GM12891 (cell line): ENCODE results near the gene VASP.

Experiments
- DNase-seq: peaks from one replicate; pipeline ENCODE4 v3.0.0; 2011; ENCODE audit warnings: low spot score; ENCODE audit not compliant: insufficient read length
- FAIRE-seq: peaks from 2 replicates; lab custom pipeline; 2011; peaks lifted over from hg19 to GRCh38; lab: Jason Lieb, UNC
- PAX5 ChIP-seq: IDR thresholded peaks from 2 replicates; pipeline ENCODE4 v1.6.1; 2011; ENCODE audit warnings: low read length, moderate library complexity, mild to moderate bottlenecking; ENCODE audit not compliant: insufficient read depth, severe bottlenecking
- POLR2A ChIP-seq: IDR thresholded peaks from 2 replicates; pipeline ENCODE4 v1.6.1; 2011; ENCODE audit warnings: low read depth, low read length, control low read depth
- POLR2AphosphoS5 ChIP-seq: IDR thresholded peaks from 2 replicates; pipeline ENCODE4 v1.6.1; 2011; ENCODE audit warnings: low read depth, low read length, control low read depth
- POU2F2 ChIP-seq: IDR thresholded peaks from 2 replicates; pipeline ENCODE4 v1.6.1; 2011; ENCODE audit warnings: low read depth, mild to moderate bottlenecking, control low read depth, low read length, moderate library complexity
- SPI1 ChIP-seq: IDR thresholded peaks from 2 replicates; pipeline ENCODE4 v1.6.1; 2011; ENCODE audit warnings: low read depth, low read length, control low read depth
- TAF1 ChIP-seq: IDR thresholded peaks from 2 replicates; pipeline ENCODE4 v1.6.1; 2011; ENCODE audit warnings: low read depth, low read length, control low read depth

Gene VASP

DNA sequence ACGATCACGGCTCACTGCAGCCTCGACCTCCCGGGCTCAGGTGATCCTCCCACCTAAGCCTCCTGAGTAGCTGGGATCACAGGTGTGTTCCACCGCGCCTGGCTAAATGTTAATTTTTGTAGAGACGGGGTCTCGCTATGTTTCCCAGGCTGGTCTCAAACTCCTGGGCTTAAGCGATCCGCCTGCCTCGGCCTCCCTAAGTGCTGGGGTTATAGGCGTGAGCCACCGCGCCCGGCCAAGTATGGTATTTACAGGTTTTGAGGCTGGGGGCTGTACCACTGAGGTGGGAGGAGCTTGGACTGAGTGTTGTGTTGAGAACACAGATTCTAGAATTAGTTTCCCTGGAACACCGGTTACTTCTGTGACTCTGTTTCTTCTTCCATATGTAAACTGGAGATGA lies 9.5 kb upstream of the VASP start:
- FAIRE-seq: no peak
- DNase-seq: no peak
- TF ChIP-seq SPI1: no peak
- TF ChIP-seq TAF1: no peak
- no peak for TF ChIP-seq POLR2AphosphoS5
- TF ChIP-seq PAX5: no peak
- no peak for TF ChIP-seq POLR2A
- TF ChIP-seq POU2F2: no peak

DNA sequence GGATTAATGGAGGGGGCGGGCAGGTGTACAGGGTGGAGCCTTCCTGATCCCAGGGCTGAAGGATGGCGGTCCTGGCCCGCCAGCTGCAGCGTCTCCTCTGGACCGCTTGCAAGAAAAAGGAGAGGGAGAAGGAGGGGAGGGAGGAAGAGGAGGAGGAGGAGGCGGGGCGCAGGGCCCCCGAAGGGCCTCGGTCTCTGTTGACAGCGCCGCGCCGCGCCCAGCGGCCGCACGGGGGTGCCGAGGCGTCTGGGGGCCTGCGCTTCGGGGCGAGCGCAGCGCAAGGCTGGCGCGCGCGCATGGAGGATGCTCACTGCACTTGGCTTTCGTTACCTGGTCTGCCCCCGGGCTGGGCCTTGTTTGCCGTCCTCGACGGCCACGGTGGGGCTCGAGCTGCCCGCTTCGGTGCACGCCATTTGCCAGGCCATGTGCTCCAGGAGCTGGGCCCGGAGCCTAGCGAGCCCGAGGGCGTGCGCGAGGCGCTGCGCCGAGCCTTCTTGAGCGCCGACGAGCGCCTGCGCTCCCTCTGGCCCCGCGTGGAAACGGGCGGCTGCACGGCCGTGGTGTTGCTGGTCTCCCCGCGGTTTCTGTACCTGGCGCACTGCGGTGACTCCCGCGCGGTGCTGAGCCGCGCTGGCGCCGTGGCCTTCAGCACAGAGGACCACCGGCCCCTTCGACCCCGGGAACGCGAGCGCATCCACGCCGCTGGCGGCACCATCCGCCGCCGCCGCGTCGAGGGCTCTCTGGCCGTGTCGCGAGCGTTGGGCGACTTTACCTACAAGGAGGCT lies 8.7 kb upstream of the VASP start, which contains the start of gene PPM1N:
Gene PPM1N, plus strand, starts transcription at position 33 of the 785 bp plus-strand sequence. Its CDS starts 30 bp downstream, at position 63.
- DNase-seq: no peak
- peak; percentile 84 for FAIRE-seq
- TF ChIP-seq POLR2A: no peak
- TF ChIP-seq POU2F2: no peak
- TF ChIP-seq TAF1: no peak

DNA sequence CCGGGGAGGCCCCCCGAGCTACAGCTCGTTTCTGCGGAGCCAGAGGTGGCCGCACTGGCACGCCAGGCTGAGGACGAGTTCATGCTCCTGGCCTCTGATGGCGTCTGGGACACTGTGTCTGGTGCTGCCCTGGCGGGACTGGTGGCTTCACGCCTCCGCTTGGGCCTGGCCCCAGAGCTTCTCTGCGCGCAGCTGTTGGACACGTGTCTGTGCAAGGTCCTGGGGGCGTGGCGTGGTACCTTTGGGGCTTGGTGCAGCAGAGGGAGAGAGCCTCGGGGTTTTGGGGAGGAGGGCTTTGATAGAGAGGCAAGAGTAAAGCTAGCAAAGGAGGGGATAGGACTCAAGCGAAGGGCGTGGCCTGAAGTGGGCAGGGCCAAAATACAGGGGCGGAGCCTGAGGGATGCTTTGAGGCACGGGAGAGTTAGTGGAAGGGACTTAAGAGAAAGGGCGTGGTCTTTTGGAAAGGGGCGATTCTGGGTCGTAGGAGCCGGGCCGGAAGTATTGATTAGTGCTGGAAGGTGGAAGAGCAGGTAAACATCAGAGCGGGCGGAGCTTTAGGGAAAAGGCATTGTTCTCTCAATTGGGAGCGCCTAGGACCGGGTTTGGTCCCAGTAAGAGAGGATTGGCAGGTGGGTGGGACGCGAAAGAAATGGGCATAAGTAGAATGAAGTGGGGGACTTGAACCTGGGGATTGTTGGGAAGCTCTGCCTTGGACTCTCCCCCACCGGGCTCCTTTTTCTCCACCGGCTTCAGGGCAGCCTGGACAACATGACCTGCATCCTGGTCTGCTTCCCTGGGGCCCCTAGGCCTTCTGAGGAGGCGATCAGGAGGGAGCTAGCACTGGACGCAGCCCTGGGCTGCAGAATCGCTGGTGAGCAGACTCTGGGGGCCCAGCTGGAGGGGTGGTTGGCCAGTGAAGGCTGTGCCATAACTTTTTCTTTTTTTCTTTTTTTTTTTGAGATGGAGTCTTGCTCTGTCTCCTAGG lies 7.8 kb upstream of the VASP start:
- peak; percentile 72 for FAIRE-seq
- no peak for DNase-seq
- TF ChIP-seq SPI1: no peak
- no peak for TF ChIP-seq POU2F2
- TF ChIP-seq PAX5: no peak
- TF ChIP-seq POLR2A: no peak
- TF ChIP-seq TAF1: no peak
- TF ChIP-seq POLR2AphosphoS5: no peak

DNA sequence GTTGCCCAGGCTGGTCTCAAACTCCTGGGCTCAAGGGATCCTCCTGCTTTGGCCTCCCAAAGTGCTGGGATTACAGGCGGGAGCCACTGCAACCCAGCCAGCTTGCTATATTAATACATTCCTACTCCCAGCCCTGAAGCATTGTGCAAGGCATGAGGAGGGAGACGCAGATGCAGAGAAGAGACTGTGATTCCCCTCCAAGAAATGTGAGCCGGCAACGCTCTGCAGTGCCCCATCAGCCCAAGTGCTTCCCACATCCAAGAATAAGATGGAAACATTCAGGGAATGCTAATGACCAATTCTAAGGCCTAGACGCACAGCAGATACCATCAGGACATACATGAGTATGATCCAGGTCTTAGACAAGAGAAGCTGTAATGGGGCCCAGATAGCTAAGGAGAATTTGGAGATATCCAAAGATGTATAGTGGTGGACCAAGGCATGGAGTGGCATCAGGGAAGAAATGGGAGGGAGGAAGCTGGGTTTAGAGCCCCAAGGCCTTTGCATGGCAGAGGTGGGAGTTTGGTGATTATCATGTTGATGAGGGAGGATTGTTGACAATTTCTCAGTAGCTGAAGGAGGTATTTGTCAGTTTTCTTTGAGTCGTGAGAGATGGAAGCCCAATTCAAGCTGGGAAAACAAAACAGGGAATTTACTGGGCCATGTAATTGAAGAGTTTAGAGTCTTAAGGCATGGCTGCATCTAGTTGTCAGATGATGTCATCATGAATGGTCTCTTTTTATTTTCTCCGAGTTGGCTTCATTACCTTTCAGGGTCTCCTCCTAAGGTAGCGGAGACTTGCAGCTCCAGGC lies 6.2 kb upstream of the VASP start:
- FAIRE-seq (no peak), DNase-seq (no peak)
- TF ChIP-seq POLR2AphosphoS5 (no peak), POLR2A (no peak), SPI1 (no peak), POU2F2 (no peak)

DNA sequence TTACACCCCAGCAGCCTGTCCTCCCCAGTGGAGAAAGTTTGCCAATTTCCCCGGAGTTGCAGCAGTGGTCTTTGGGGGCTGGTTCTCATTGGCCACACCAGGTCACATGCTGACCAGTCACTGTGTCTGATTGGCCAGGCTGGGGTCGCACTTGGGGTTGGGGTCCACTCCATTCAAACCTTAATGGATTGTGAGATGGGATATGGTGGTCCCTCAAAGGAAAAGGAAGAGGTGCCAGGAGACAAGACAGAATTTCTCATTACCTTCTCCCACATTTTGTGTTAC lies 5.6 kb upstream of the VASP start:
- no peak for TF ChIP-seq SPI1
- TF ChIP-seq PAX5: no peak
- no peak for TF ChIP-seq TAF1
- no peak for TF ChIP-seq POLR2AphosphoS5
- no peak for TF ChIP-seq POLR2A
- TF ChIP-seq POU2F2: no peak
- no peak for FAIRE-seq
- no peak for DNase-seq

DNA sequence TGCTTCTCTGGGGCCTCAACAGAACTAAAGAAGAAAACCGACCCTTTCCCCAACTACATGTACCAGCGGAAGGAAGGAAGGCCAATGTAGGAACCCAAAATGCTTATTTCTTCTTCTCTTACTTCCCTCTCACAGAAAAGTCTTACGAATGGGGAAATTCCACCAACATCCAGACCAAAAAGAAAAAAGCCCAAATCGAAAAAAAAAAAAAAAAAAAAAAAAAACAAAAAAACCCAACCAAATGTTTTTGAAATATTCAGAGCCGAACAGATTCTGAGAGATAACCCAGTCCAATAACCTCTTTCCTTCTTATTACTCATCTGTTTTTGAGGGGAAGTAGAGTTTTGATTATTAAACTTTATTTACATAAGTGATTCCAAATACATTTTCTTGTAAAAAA lies 5.2 kb upstream of the VASP start:
- TF ChIP-seq POLR2A: no peak
- TF ChIP-seq POU2F2: no peak
- no peak for TF ChIP-seq POLR2AphosphoS5
- no peak for TF ChIP-seq SPI1
- TF ChIP-seq TAF1: no peak
- FAIRE-seq: no peak

DNA sequence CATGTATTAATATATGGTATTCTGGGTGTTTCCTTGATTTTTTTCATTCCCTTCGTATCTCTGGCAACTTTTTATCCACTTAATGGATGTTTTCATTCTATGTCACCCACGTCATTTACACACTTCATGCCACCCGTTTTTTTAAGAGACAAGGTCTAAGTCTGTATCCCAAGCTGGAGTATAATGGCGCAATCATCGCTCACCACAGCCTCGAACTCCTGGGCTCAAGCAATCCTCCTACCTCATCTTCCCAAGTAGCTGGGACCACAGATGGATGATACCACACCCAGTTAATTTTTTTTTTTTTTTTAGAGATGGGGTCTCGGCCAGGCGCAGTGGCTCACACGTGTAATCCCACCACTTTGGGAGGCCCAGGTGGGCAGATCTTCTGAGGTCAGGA lies 3.4 kb upstream of the VASP start:
- FAIRE-seq (no peak), DNase-seq (no peak)
- no peak for TF ChIP-seq TAF1
- no peak for TF ChIP-seq POLR2AphosphoS5
- no peak for TF ChIP-seq POLR2A
- TF ChIP-seq POU2F2: no peak
- no peak for TF ChIP-seq SPI1
- no peak for TF ChIP-seq PAX5

More for the DNA sequence above, 5.2 kb upstream of the VASP start:
- no peak for DNase-seq

DNA sequence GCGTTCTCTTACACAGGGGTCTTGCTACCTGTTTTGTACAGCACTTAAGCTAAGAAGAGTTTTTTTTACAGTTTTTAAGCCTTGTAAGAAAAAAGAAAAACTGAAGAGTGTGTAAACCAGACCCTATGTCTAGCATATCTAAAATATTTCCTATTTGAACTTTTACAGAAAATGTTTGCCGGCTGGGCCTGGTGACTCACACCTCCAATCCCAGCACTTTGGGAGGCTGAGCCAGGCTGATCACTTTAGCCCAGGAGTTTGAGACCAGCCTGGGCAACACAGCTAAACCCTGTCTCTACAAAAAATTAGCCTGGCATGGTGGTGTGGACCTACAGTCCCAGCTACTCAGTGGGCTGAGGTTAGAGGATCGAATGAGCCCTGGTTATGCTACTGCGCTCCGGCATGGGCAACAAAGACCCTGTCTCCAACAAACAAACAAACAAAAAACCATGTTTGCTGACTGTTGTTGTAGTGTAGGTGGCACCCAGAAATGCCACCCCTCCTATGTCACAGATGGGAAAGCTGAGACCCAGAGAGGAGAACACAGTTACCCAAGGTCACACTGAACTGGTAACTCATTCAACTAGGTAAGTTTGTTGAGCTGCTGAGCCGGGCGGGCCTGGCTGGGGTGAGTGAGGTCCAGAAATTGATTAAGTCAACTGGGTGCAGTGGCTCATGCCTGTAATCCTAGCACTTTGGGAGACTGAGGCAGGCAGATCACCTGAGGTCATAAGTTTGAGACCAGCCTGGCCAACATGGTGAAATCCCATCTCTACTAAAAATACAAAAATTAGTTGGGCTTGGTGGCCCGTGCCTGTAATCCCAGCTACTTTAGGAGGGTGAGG lies 1.9 kb upstream of the VASP start:
- no peak for DNase-seq
- TF ChIP-seq SPI1: no peak
- no peak for TF ChIP-seq POLR2A
- no peak for TF ChIP-seq POU2F2
- no peak for TF ChIP-seq TAF1
- TF ChIP-seq PAX5: no peak
- no peak for TF ChIP-seq POLR2AphosphoS5
- no peak for FAIRE-seq
